HG03342 (cell line): Measurements from ENCODE around the gene TAS1R3.
"Not testable (repeated sequence)": the region's sequence is repeated elsewhere in the genome, so short reads cannot be mapped to it uniquely, and the experiment has no call there.

ENCODE experiments used
- ATAC-seq: cut with Tn5 transposase; IDR thresholded peaks from one replicate; pipeline ENCODE4 v1.9.1; 2021; ENCODE audit warnings: mild to moderate bottlenecking, moderate library complexity; ENCODE audit not compliant: unreplicated experiment

Gene TAS1R3

DNA sequence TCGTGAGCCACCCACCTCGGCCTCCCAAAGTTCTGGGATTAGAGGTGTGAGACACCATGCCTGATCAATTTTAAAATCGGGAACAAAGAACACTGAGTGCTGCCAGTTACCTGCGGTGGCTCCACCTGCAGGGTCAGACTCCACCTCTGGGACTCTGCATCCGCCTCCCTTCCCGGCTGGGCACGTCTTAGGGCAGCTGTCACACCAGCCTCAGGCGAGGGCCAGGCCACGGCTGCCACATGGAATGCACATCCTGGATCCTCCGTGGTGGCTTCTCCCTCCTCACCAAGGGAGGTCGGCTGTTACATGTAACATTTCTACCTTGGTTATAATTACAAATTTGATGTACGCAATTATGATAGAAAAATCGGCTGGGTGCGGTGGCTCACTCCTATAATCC lies 33.2 kb downstream of the TAS1R3 start:
- ATAC-seq, result no peak

DNA sequence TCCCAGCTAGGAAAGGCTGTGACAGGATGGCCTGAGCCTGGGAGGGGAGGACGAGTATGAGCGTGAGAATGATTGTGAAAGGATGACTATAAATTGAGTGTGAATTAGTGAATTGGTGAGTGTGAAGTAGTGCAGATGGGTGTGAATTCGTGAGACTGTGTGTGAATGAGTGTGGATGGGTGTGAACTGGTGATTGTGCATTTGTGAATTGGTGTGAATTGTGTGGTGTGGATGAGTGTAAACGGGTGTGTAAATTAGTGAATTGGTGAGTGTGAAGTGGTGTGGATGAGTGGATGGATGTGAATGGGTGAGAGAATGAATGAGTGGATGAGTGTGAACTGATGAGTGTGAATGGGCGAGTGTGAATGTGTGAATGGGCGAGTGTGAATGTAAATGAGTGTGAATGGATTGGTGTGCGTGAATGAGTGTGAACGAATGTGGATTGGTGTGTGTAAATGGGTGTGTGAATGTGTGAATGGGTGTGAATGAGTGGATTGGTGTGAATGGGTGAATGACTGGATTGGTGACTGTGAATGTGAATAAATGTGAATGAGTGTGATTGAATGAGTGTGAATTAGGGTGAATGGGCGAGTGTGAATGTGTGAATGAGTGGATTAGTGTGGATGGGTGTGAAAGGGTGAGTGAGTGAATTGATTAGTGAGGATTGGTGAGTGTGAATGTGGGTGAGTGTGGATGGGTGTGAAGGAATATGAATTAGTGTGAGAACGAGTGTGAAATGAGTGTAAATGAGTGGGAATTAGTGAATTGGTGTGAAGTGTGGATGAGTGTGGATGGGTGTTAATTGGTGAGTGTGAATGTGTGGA lies 35.0 kb downstream of the TAS1R3 start:
- ATAC-seq, result no peak

DNA sequence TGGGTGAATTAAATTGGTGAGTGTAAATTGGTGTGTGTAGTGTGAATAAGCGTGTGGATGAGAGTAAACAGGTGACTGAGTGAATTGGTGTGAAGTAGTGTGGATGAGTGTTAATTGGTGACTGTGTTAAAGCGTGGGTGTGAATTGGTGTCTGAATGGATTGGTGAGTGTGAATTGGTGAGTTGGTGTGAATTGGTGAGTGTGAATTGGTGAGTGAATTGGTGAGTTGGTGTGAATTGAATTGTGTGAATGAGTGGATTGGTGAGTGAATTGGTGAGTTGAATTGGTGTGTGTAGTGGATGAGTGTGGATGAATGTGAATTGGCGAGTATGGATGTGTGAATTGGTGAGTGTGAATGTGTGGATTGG lies 35.6 kb downstream of the TAS1R3 start:
- no peak for ATAC-seq

DNA sequence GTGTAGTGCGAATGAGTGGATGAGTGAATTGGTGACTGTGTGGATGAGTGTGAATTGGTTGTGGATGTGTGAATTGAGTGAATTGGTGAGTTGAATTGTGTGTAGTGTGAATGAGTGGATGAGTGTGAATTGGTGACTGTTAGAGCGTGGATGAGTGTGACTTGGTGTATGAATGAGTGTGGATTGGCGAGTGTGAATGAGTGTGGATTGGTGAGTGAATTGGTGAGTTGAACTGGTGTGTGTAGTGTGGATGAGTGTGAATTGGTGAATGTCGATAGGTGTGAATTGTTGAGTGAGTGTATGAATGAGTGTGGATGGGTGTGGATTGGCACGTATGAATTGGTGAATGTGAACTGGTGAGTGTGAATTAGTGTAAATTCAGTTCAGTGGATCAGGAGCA lies 36.2 kb downstream of the TAS1R3 start:
- ATAC-seq, result no peak

DNA sequence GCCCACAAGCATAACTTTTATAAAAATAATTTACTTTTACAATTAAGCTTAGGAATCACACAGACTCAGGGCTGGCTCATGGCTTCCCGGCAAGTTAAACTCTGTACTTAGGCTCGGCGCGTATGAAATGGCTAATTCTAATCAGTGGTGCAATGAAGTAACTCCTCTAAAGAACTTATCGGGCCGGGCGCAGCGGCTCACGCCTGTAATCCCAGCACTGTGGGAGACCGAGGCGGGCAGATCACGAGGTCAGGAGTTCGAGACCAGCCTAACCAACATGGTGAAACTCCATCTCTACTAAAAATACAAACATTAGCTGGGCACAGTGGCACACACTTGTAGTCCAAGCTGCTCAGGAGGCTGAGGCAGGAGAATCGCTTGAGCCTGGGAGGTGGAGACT lies 39.0 kb downstream of the TAS1R3 start:
- not testable (repeated sequence) for ATAC-seq

DNA sequence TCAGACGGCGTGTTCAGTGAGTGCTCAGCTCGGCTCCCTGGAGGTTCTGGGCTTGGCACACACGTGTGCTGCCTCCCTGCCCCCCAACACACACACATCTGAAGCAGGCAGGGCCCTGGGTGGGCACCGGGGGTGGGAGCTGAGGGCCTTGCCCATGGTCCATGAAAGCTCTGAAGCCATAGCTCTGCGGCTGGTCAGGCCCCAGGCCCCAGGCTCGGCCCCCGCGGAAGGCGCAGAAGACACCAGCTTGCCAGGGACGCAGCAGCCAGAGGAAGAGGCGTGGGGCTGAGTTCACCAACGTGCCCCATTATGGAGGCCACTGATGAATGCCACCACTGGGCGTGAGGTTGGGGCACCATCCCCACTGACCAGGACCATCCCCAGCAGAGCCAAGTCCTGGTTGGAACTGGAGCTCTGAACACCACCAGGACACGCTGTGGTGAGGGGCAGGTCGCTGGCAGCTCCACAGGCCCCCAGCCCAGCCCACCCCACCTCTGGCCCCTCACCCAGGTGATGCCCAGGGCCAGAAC lies 39.8 kb downstream of the TAS1R3 start:
- ATAC-seq, result no peak

DNA sequence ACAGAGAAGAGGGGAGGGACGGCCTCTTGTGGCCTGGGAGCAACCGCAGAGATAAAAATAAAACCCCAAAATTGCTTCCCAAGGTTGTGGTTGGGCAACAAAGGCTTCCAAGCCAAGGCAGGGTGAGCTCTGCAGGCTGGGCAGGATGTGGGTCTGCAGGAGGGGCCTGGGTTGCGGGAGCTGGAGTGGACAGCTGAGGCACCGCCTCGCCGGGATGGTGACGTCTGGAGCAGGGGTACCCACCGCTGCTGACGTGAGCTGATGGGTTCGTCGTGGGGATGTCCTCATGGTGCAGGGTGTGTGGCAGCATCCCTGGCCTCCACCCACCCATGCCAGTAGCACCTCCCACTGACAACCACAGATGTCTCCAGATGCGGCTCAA lies 40.3 kb downstream of the TAS1R3 start:
- no peak for ATAC-seq

DNA sequence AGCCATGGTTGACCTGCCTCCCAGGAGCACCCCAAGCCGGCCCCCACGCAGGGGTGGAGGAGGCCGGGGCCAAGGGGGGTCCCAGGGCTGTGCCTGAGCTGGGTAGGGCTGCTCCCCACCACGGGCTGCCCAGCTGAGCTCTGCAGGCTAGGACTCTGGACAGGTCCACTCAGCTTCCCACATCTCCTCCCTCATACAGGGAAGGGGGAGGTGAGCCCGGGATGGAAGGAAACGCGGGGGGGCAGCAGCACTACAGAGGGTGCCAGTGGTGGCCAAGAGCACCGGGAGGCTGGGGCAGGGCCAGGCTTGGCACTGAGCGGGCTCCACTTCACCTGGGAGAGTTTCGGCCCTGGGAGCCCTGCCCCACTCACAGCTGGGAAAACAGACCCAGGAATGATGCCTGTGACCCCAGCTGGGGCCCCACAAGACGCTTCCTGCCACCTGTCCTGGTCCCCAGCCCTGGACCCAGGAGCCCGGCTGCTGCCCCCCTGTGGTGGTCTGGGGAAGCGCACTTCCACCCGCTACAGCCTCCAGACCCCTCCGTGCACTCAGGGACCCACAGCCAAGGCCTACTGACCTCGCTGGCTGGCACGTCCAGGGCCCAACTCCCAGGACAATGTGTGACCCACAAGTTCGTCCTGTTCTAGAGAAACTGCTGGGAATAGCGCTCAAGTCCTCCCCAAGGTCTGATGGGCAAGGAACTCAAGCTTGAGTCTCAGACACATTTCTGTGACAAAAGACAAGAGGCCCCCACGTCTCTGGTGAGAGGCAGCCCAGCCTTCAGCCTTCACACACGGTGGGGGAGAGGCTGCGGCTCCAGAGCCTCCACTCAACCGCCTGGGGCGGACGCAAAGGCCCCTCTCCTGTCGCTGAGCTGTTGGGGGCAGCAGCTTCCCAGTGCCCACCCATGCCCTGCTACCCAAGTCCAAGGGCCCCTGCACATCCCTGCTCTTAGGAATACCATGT lies 40.9 kb downstream of the TAS1R3 start:
- no peak for ATAC-seq

- ATAC-seq, result no peak
Measured at GRCh38 chr1:1373051-1373814, 42.2 kb downstream of the TAS1R3 start.

- ATAC-seq, result no peak
Measured at GRCh38 chr1:1373815-1374588, 42.9 kb downstream of the TAS1R3 start.

- ATAC-seq, result peak; percentile 12
Measured at GRCh38 chr1:1374589-1374928, 43.5 kb downstream of the TAS1R3 start.

- peak; percentile 86 for ATAC-seq
Measured at GRCh38 chr1:1374929-1375662, 44.0 kb downstream of the TAS1R3 start, which contains the start of gene AURKAIP1. AURKAIP1 (minus strand) TSS chr1:1375207; CDS start chr1:1374756, 451 bp downstream.

GRCh38 chr1:1376551-1377226 lies 45.6 kb downstream of the TAS1R3 start:
- ATAC-seq, result no peak

DNA sequence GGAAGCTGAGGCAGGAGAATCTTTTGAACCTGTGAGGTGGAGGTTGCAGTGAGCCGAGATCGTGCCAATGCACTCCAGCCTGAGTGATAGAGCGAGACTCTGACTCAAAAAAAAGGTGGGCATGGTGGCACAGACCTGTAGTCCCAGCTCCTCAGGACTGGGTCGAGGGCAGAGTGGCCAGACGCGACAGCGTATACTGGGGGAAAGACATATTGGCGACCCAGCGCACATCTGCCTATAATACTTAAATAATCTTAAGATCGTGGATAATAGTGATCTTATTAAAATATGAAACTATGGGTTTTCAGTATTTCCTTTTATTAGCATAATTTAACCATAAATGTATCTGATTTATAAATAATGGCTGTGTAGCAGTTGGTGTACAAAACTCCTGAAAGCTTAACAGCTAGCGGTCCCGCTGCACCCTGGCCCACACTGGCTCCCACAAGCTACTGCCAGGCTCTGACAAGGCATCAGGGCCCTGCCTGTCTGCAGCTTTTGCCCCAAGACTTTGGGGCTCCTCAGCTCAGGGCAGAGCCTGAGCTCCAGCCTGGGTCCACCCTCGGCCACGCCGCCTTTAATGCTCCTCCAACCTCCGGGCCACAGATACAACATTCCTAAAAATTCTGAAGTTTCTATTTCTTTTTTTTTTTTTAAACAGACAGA lies 46.6 kb downstream of the TAS1R3 start:
- ATAC-seq, result no peak

DNA sequence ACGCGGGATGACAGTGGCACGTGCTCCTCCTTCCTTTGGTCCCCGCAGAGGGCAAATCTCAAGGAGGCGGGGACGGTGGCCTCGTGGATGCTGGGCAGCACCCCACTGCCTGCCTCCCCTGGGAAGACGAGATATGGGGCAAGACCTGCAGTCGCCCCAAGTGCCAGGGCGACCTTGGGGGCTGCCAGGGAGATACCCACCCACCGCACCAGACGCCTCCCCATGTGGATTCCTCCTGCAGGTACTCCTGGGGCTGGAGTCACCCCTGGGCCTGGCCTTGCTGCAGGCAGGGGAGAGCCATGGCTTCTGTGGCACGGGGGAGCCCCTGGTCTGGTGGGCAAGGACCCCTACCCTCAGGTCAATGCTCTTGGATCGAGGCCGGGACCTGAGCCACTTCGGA lies 49.8 kb downstream of the TAS1R3 start:
- no peak for ATAC-seq

GRCh38 chr1:1381294-1381693 lies 50.2 kb downstream of the TAS1R3 start:
- no peak for ATAC-seq
